K562 (cell line): Measurements from ENCODE around the gene DNAJC13. TPM values are rescaled to one million over a fixed set of nuclear protein-coding genes. Genes with fewer than 3 reads are reported as not detected.

Source experiments
- E2F8 ChIP-seq: fragments of 450-650 bp; IDR thresholded peaks from 2 replicates; pipeline ENCODE4 v1.7.1; 2018; ENCODE audit warnings: mild to moderate bottlenecking, low read depth; ENCODE audit not compliant: partially characterized antibody
- FIP1L1 ChIP-seq: fragments of 200-400 bp; formaldehyde crosslinking; IDR thresholded peaks from 2 replicates; pipeline ENCODE4 v1.6.1; 2018; ENCODE audit warnings: mild to moderate bottlenecking, low read depth, low read length; ENCODE audit not compliant: poor library complexity, severe bottlenecking
- MCM2 ChIP-seq: fragments of 450-650 bp; IDR thresholded peaks from 2 replicates; pipeline ENCODE4 v1.6.1; 2017; ENCODE audit warnings: low read depth, mild to moderate bottlenecking
- NFE2L1 ChIP-seq: fragments of 450-650 bp; IDR thresholded peaks from 2 replicates; pipeline ENCODE4 v1.6.1; 2016; ENCODE audit warnings: missing genetic modification characterization, low read depth, mild to moderate bottlenecking, missing compliant biosample characterization, moderate library complexity, borderline replicate concordance
- NFRKB ChIP-seq: fragments of 450-650 bp; IDR thresholded peaks from 2 replicates; pipeline ENCODE4 v1.6.1; 2016; ENCODE audit warnings: low read depth
- PATZ1 ChIP-seq: fragments of 250-450 bp; sonication (Bioruptor Pico); IDR thresholded peaks from 2 replicates; pipeline ENCODE4 v1.5.0; 2020; ENCODE audit warnings: mild to moderate bottlenecking, borderline replicate concordance
- PCBP1 ChIP-seq: fragments of 200-400 bp; formaldehyde crosslinking; IDR thresholded peaks from 2 replicates; pipeline ENCODE4 v1.6.1; 2018; ENCODE audit warnings: mild to moderate bottlenecking, low read depth, low read length; ENCODE audit not compliant: poor library complexity, severe bottlenecking
- PTRF ChIP-seq: fragments of 450-650 bp; IDR thresholded peaks from 2 replicates; pipeline ENCODE4 v1.6.1; 2016; ENCODE audit warnings: mild to moderate bottlenecking, missing genetic modification characterization, missing compliant biosample characterization
- RB1 ChIP-seq: fragments of 450-650 bp; IDR thresholded peaks from 2 replicates; pipeline ENCODE4 v1.6.1; 2017; ENCODE audit warnings: low read depth, mild to moderate bottlenecking
- STAT5B ChIP-seq: fragments of 250-450 bp; sonication (Bioruptor Pico); IDR thresholded peaks from 2 replicates; pipeline ENCODE4 v1.8.0; 2021; ENCODE audit warnings: mild to moderate bottlenecking, inconsistent platforms
- TOE1 ChIP-seq, 2 experiments: fragments of 450-650 bp in 1 of 2; sonication (generic) in 1 of 2; formaldehyde crosslinking in 1 of 2; IDR thresholded peaks; 2 replicates each; pipeline versions ENCODE4 v1.7.1 to v1.8.0; 2016 to 2022; ENCODE audit warnings: borderline replicate concordance in 2 of 2, mild to moderate bottlenecking in 2 of 2, antibody characterized with exemption in 1 of 2, inconsistent platforms in 1 of 2, low read depth in 1 of 2, missing genetic modification reagents in 1 of 2, moderate library complexity in 1 of 2
- ZBED1 ChIP-seq: IDR thresholded peaks from 2 replicates; pipeline ENCODE4 v1.6.1; 2014
- ZNF143 ChIP-seq: sonication (generic); formaldehyde crosslinking; IDR thresholded peaks from 2 replicates; pipeline ENCODE4 v1.9.0; 2022; ENCODE audit warnings: mild to moderate bottlenecking, missing genetic modification reagents
- ZNF212 ChIP-seq: fragments of 450-650 bp; formaldehyde crosslinking; IDR thresholded peaks from 2 replicates; pipeline ENCODE4 v1.4.0; 2020; ENCODE audit warnings: mild to moderate bottlenecking
- ZSCAN29 ChIP-seq: fragments of 450-650 bp; IDR thresholded peaks from 2 replicates; pipeline ENCODE4 v1.6.1; 2017
- polyA plus RNA-seq, 8 experiments: library from polyadenylated mRNA; depleted of rRNA in 4 of 8; stranded (reverse) in 5 of 8; unstranded in 3 of 8; fragments of >200 nt; fragmentation: Nextera tagmentation in 2 of 8; fragmentation: Illumina TruSeq in 1 of 8; extraction: Ambion mirVana in 2 of 8; extraction: Trizol in 1 of 8; gene quantifications; 2 replicates each; pipeline versions ENCODE4 v1.2.1 to v1.2.3, GENCODE V29; 2011 to 2014; ENCODE audit warnings: inconsistent platforms in 1 of 8, missing spikeins in 1 of 8
- total RNA-seq, 7 experiments: library from RNA; depleted of rRNA in 6 of 7; stranded (reverse); fragments of >200 nt in 6 of 7; fragmentation: Illumina TruSeq in 2 of 7; extraction: Trizol in 2 of 7; gene quantifications; 2 replicates each; pipeline versions ENCODE4 v1.2.1 to v1.2.3, GENCODE V29; 2011 to 2021; ENCODE audit warnings: low replicate concordance in 1 of 7
- TF ChIP-seq, protein P1 (sequence below): fragments of 150-350 bp; IDR thresholded peaks from 2 replicates; pipeline ENCODE4 v1.6.1; 2014; ENCODE audit warnings: low read depth, mild to moderate bottlenecking, low read length, borderline replicate concordance

DNAJC13 gene
- total and polyA plus RNA-seq, 9 of the 15 experiments (the other 6 are each of a cell fraction or from before 2014, with no cell fraction given) = 2.9 to 17.1 (median 10.2) TPM

DNA sequence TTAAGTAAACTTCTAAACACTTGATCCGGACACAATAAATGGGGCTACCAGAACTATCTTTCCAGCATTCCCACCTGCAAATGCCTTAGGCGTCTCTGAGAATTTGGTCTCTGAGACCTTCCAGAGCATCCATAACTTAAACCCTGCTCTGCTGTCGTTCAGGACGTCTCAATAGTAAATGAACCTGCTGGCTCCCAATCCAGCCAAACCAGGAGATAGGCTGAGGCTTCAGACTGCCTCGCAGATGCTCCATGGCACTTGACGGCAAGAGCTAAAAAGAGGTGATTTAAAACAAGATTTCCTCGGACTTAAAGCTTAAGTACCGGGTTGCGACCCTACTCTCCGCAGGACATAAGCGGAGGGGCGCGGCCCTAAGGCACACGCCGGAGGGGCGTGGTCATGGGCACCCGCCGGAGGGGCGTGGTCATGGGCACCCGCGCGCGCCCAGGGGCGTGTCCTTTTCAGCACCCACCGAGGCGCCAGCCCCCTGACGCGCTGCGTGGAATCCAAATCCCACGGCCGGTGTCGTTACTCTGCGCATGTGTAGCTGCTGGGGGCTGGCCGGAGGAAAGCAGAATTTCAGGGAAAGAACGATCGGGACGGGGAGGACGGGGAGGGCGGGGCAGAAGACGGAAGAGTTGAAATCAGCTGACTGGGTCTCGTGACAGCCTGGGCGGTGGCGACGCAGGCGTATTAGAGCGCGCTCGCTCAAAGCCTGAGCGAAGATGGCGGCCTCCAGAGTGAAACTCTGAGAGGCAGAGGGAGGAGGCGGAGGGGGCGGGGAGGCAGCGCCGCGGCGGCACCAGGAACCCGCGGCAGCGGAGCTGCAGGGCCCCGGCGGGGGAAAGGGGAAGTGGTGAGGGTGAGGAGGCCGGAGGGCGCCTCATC is at the start of gene DNAJC13 (continued):
- TF ChIP-seq NFRKB = peak; percentile 61; the same call in 1 of the 2 replicates
- TF ChIP-seq ZSCAN29 = no peak
- TF ChIP-seq NFE2L1 (tag) = no peak
- TF ChIP-seq ZBED1 = no peak
- no peak for TF ChIP-seq PCBP1
- no peak for TF ChIP-seq MCM2
- TF ChIP-seq E2F8 = no peak
- TF ChIP-seq FIP1L1 = no peak
- TF ChIP-seq ZNF143 = no peak
- no peak for TF ChIP-seq PATZ1 (CRISPR knock-in tag)
- TF ChIP-seq ZNF212 (CRISPR knock-in tag) = no peak
- TF ChIP-seq PTRF (tag) = no peak
- no peak for TF ChIP-seq STAT5B (CRISPR knock-in tag)
- TF ChIP-seq TOE1 (IDR thresholded peaks at IDR 0.05; ENCODE audit: borderline replicate concordance) = peak; percentile 94
- no peak for TF ChIP-seq TOE1 (CRISPR knock-in tag; IDR thresholded peaks at IDR 0.05; ENCODE audit: borderline replicate concordance, low read depth)
- TF ChIP-seq RB1 = peak; percentile 22; the same call in 1 of the 2 replicates
- TF ChIP-seq, protein P1, sequence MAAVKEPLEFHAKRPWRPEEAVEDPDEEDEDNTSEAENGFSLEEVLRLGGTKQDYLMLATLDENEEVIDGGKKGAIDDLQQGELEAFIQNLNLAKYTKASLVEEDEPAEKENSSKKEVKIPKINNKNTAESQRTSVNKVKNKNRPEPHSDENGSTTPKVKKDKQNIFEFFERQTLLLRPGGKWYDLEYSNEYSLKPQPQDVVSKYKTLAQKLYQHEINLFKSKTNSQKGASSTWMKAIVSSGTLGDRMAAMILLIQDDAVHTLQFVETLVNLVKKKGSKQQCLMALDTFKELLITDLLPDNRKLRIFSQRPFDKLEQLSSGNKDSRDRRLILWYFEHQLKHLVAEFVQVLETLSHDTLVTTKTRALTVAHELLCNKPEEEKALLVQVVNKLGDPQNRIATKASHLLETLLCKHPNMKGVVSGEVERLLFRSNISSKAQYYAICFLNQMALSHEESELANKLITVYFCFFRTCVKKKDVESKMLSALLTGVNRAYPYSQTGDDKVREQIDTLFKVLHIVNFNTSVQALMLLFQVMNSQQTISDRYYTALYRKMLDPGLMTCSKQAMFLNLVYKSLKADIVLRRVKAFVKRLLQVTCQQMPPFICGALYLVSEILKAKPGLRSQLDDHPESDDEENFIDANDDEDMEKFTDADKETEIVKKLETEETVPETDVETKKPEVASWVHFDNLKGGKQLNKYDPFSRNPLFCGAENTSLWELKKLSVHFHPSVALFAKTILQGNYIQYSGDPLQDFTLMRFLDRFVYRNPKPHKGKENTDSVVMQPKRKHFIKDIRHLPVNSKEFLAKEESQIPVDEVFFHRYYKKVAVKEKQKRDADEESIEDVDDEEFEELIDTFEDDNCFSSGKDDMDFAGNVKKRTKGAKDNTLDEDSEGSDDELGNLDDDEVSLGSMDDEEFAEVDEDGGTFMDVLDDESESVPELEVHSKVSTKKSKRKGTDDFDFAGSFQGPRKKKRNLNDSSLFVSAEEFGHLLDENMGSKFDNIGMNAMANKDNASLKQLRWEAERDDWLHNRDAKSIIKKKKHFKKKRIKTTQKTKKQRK = no peak
